ENCODE data around the gene ROPN1B. TPM values are rescaled to one million over a fixed set of nuclear protein-coding genes. Genes with fewer than 3 reads are reported as not detected.
"Not testable (repeated sequence)": the region's sequence is repeated elsewhere in the genome, so short reads cannot be mapped to it uniquely, and the experiment has no call there.

The ROPN1B gene
- total RNA-seq, 1 experiment from 2014 or later = 2.2 TPM

GRCh38 chr3:125990253-125990970, 21.4 kb downstream of the ROPN1B start (continued):
- TF ChIP-seq REST (IDR thresholded peaks at IDR 0.05; ENCODE audit: low read depth) = no peak
- TF ChIP-seq POLR2AphosphoS5 (IDR thresholded peaks at IDR 0.05; ENCODE audit: low read depth, low read length) = peak; percentile 69
- 0 out of 2 replicates have a peak, but pooled peaks have one; percentile 19 for TF ChIP-seq ELF1 (IDR thresholded peaks at IDR 0.05; ENCODE audit: borderline replicate concordance, low read depth)
- TF ChIP-seq YY1 (IDR thresholded peaks at IDR 0.05; ENCODE audit: extremely low read depth, insufficient replicate concordance, low read depth, low read length) = no peak
- TF ChIP-seq CTCF (IDR thresholded peaks at IDR 0.05 in 2 of 3, conservative IDR thresholded peaks at IDR 0.05 in 1 of 3; ENCODE audit: borderline replicate concordance in 1 of 3, insufficient read depth in 1 of 3, low read depth in 2 of 3, low read length in 2 of 3) = no peak
- TF ChIP-seq ZNF274 (IDR thresholded peaks at IDR 0.05; ENCODE audit: low read depth, low read length) = no peak
- no peak for TF ChIP-seq ATF3 (IDR thresholded peaks at IDR 0.05)
- no peak for TF ChIP-seq RAD21 (IDR thresholded peaks at IDR 0.05; ENCODE audit: low read depth)
- peak; percentile 13 for TF ChIP-seq TCF7L2 (IDR thresholded peaks at IDR 0.05; ENCODE audit: borderline replicate concordance, extremely low read depth, insufficient read depth, insufficient read length)
- no peak for TF ChIP-seq SIN3A (IDR thresholded peaks at IDR 0.05; ENCODE audit: low read depth)
- TF ChIP-seq POLR2A (IDR thresholded peaks at IDR 0.05; ENCODE audit: borderline replicate concordance, extremely low read depth, insufficient read depth, insufficient read length) = no peak
- no peak for TF ChIP-seq EZH2phosphoT487 (IDR thresholded peaks at IDR 0.05; ENCODE audit: borderline replicate concordance)
- TF ChIP-seq SP1 (IDR thresholded peaks at IDR 0.05; ENCODE audit: low read depth) = no peak
- TF ChIP-seq JUND (IDR thresholded peaks at IDR 0.05) = no peak
- 0 out of 2 replicates have a peak, but pooled peaks have one; percentile 39 for TF ChIP-seq CBX3 (IDR thresholded peaks at IDR 0.05; ENCODE audit: low read depth)

- POLR2A ChIA-PET; H4K20me1 ChIP-seq (ENCODE audit: insufficient read depth); H3K4me3 ChIP-seq (replicated peaks in 1 of 2; ENCODE audit: low read depth in 1 of 2, low read length in 2 of 2); H3K36me3 ChIP-seq (ENCODE audit: control insufficient read depth in 1 of 2, insufficient read depth in 2 of 2, low read length in 2 of 2); H3K9me3 ChIP-seq (ENCODE audit: control insufficient read depth in 1 of 2, insufficient read depth in 1 of 2, low read depth in 1 of 2, low read length in 2 of 2); DNase-seq (ENCODE audit: low read depth, low spot score); H3K9me2 ChIP-seq (ENCODE audit: insufficient read depth); CTCF ChIA-PET; H3K27ac ChIP-seq (ENCODE audit: low read depth, low read length); H2AFZ ChIP-seq (ENCODE audit: low read depth, low read length, poor library complexity, severe bottlenecking); intact Hi-C loops (cut with micrococcal nuclease); H3K4me2 ChIP-seq (ENCODE audit: low read length); BruUV-seq (replicated peaks); H3K27me3 ChIP-seq (ENCODE audit: insufficient read depth, low read length); H3K9ac ChIP-seq (ENCODE audit: low read length); ATAC-seq; H3K4me1 ChIP-seq (ENCODE audit: control insufficient read depth in 1 of 2, insufficient read depth in 2 of 2, low read length in 2 of 2); RAD21 ChIA-PET (ENCODE audit: low non-redundant PET in 1 of 2, low total read pairs in 2 of 2, uncharacterized antibody in 2 of 2, unreplicated experiment in 2 of 2); H3K79me2 ChIP-seq (ENCODE audit: insufficient read depth, low read length): not testable (repeated sequence)
Observed at GRCh38 chr3:125996751-125997150, 27.8 kb downstream of the ROPN1B start.
